ENCODE results near the gene TSPEAR. TPM values are rescaled to one million over a fixed set of nuclear protein-coding genes. Genes with fewer than 3 reads are reported as not detected.

TSPEAR gene
- total RNA-seq, 2 donors from 2014 or later, result 0.85 TPM; not detected in 1

- no peaks in the 10 kb centered on the region for H3K9me3 ChIP-seq
- H3K27me3 ChIP-seq (replicated peaks; ENCODE audit: insufficient read depth), result no peaks in the 10 kb centered on the region
- intact Hi-C loops (cut with DNase I), result no loop called here
- DNase-seq (ENCODE audit: low spot score), result no peak
- H3K27ac ChIP-seq, result no peak overlapping the region
- TF ChIP-seq CTCF (IDR thresholded peaks at IDR 0.05) (no peak), POLR2AphosphoS5 (IDR thresholded peaks at IDR 0.05) (no peak), POLR2A (IDR thresholded peaks at IDR 0.05) (no peak)
- H3K4me1 ChIP-seq (replicated peaks), result no peaks in the 10 kb centered on the region
- no peak overlapping the region for H3K4me3 ChIP-seq
- H3K36me3 ChIP-seq, result no peaks in the 10 kb centered on the region
- WGBS, result 80% methylated on average over 8 of the region's 8 CpGs
Observed at GRCh38 chr21:44615466-44615865, 95.9 kb downstream of the TSPEAR start.

GRCh38 chr21:44614961-44615391 is 96.4 kb downstream of the TSPEAR start:
- TF ChIP-seq POLR2AphosphoS5 (IDR thresholded peaks at IDR 0.05) (no peak), POLR2A (IDR thresholded peaks at IDR 0.05) (no peak), CTCF (IDR thresholded peaks at IDR 0.05) (no peak)
- Histone ChIP-seq H3K27ac (no peak overlapping the region), H3K27me3 (replicated peaks; ENCODE audit: insufficient read depth) (no peaks in the 10 kb centered on the region), H3K4me1 (replicated peaks) (no peaks in the 10 kb centered on the region), H3K9me3 (no peaks in the 10 kb centered on the region), H3K4me3 (no peak overlapping the region), H3K36me3 (no peaks in the 10 kb centered on the region)
- intact Hi-C loops (cut with DNase I), result no loop called here
- no peak for DNase-seq (ENCODE audit: low spot score)
- 87% methylated on average over 28 of the region's 28 CpGs for WGBS

- 88% methylated on average over 20 of the region's 20 CpGs for WGBS
- TF ChIP-seq POLR2A (IDR thresholded peaks at IDR 0.05) (no peak), CTCF (IDR thresholded peaks at IDR 0.05) (no peak), POLR2AphosphoS5 (IDR thresholded peaks at IDR 0.05) (no peak)
- intact Hi-C loops (cut with DNase I), result no loop called here
- Histone ChIP-seq H3K4me1 (replicated peaks) (no peaks in the 10 kb centered on the region), H3K9me3 (no peaks in the 10 kb centered on the region), H3K36me3 (no peaks in the 10 kb centered on the region), H3K4me3 (no peak overlapping the region), H3K27ac (no peak overlapping the region), H3K27me3 (replicated peaks; ENCODE audit: insufficient read depth) (no peaks in the 10 kb centered on the region)
- no peak for DNase-seq (ENCODE audit: low spot score)
Observed at GRCh38 chr21:44614161-44614631, 97.2 kb downstream of the TSPEAR start.

- Histone ChIP-seq H3K4me1 (replicated peaks) (no peaks in the 10 kb centered on the region), H3K36me3 (no peaks in the 10 kb centered on the region), H3K27ac (no peak overlapping the region), H3K9me3 (no peaks in the 10 kb centered on the region), H3K27me3 (replicated peaks; ENCODE audit: insufficient read depth) (no peaks in the 10 kb centered on the region), H3K4me3 (no peak overlapping the region)
- no peak for DNase-seq (ENCODE audit: low spot score)
- WGBS, result 88% methylated on average over 26 of the region's 26 CpGs
- TF ChIP-seq POLR2AphosphoS5 (IDR thresholded peaks at IDR 0.05) (no peak), CTCF (IDR thresholded peaks at IDR 0.05) (no peak), POLR2A (IDR thresholded peaks at IDR 0.05) (no peak)
- intact Hi-C loops (cut with DNase I), result no loop called here
Observed at GRCh38 chr21:44613386-44614155, 97.8 kb downstream of the TSPEAR start.

All from prostate gland (tissue), 2 donors.